HG02571 (cell line): ENCODE data around the gene CEBPZ.

Source experiments
- ATAC-seq: cut with Tn5 transposase; IDR thresholded peaks from one replicate; pipeline ENCODE4 v1.9.1; 2021; ENCODE audit warnings: mild to moderate bottlenecking, moderate library complexity; ENCODE audit not compliant: unreplicated experiment

The CEBPZ gene

GRCh38 chr2:37180640-37181039 lies 50.8 kb downstream of the CEBPZ start:
- ATAC-seq = no peak

GRCh38 chr2:37180006-37180639 lies 51.3 kb downstream of the CEBPZ start:
- ATAC-seq = no peak

GRCh38 chr2:37173741-37174140 lies 57.7 kb downstream of the CEBPZ start:
- no peak for ATAC-seq

GRCh38 chr2:37171624-37171950 lies 59.8 kb downstream of the CEBPZ start:
- ATAC-seq = no peak

- no peak for ATAC-seq
Measured at GRCh38 chr2:37168217-37168981, 63.0 kb downstream of the CEBPZ start.

GRCh38 chr2:37167636-37168180 lies 63.7 kb downstream of the CEBPZ start:
- ATAC-seq = no peak

- ATAC-seq = no peak
Measured at GRCh38 chr2:37164757-37165156, 66.6 kb downstream of the CEBPZ start.

GRCh38 chr2:37156857-37157714 lies 74.3 kb downstream of the CEBPZ start, which contains the start of gene EIF2AK2:
EIF2AK2 (minus strand) TSS chr2:37156980; CDS start chr2:37147806, 9,174 bp downstream.
- peak; percentile 90 for ATAC-seq

GRCh38 chr2:37156071-37156856 lies 75.1 kb downstream of the CEBPZ start:
- peak; percentile 10 for ATAC-seq

- ATAC-seq = no peak
Measured at GRCh38 chr2:37154785-37155184, 76.6 kb downstream of the CEBPZ start.

GRCh38 chr2:37153224-37153623 lies 78.2 kb downstream of the CEBPZ start:
- ATAC-seq = no peak
